Measurements from ENCODE around the gene NEUROG2. TPM values are rescaled to one million over a fixed set of nuclear protein-coding genes. Genes with fewer than 3 reads are reported as not detected.

NEUROG2 gene
- total RNA-seq, 2 donors from 2014 or later: not detected

DNA sequence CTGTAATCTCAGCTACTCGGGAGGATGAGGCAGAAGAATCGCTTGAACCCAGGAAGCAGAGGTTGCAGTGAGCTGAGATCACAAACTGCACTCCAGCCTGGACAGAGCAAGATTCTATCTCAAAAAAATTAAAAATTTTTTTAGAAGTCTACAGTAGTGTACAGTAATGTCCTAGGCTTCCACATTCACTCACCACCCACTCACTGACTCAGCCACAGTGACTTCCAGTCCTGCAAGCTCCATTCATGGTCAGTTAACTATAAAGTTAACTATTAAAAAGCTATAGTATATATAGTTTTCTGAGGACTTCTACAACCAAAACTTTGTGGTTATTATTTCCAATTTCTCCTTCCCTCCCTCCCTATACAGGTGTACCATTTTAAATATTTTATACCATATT is 34.7 kb upstream of the NEUROG2 start:
- ATAC-seq (no peak), DNase-seq (no peak)
- Histone ChIP-seq H3K27ac (no peak overlapping the region), H3K4me1 (no peaks in the 10 kb centered on the region), H3K27me3 (no peaks in the 10 kb centered on the region), H3K9me3 (no peaks in the 10 kb centered on the region), H3K36me3 (replicated peaks in 1 of 2; ENCODE audit: insufficient read depth in 1 of 2, low read depth in 2 of 2) (no peaks in the 10 kb centered on the region), H3K4me3 (no peak overlapping the region)
- 92 to 93% methylated on average over 2 of the region's 2 CpGs for WGBS, 2 donors
- intact Hi-C loops (cut with DNase I): no loop called here
- TF ChIP-seq, protein P1, sequence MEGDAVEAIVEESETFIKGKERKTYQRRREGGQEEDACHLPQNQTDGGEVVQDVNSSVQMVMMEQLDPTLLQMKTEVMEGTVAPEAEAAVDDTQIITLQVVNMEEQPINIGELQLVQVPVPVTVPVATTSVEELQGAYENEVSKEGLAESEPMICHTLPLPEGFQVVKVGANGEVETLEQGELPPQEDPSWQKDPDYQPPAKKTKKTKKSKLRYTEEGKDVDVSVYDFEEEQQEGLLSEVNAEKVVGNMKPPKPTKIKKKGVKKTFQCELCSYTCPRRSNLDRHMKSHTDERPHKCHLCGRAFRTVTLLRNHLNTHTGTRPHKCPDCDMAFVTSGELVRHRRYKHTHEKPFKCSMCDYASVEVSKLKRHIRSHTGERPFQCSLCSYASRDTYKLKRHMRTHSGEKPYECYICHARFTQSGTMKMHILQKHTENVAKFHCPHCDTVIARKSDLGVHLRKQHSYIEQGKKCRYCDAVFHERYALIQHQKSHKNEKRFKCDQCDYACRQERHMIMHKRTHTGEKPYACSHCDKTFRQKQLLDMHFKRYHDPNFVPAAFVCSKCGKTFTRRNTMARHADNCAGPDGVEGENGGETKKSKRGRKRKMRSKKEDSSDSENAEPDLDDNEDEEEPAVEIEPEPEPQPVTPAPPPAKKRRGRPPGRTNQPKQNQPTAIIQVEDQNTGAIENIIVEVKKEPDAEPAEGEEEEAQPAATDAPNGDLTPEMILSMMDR (IDR thresholded peaks at IDR 0.05): no peak
- no peak for TF ChIP-seq POLR2A (IDR thresholded peaks at IDR 0.05)

- H3K4me3 ChIP-seq: no peak overlapping the region
- H3K4me1 ChIP-seq: no peaks in the 10 kb centered on the region
- no peaks in the 10 kb centered on the region for H3K9me3 ChIP-seq
- H3K36me3 ChIP-seq (replicated peaks in 1 of 2; ENCODE audit: insufficient read depth in 1 of 2, low read depth in 2 of 2): no peaks in the 10 kb centered on the region
- H3K27ac ChIP-seq: no peak overlapping the region
- WGBS, 2 donors: 85 to 87% methylated on average over 2 of the region's 2 CpGs
- ATAC-seq (no peak), DNase-seq (no peak)
- intact Hi-C loops (cut with DNase I): no loop called here
- no peaks in the 10 kb centered on the region for H3K27me3 ChIP-seq
- TF ChIP-seq, protein P1 (IDR thresholded peaks at IDR 0.05): no peak
- TF ChIP-seq POLR2A (IDR thresholded peaks at IDR 0.05): no peak
Measured at GRCh38 chr4:112546476-112546875, 30.5 kb upstream of the NEUROG2 start.

DNA sequence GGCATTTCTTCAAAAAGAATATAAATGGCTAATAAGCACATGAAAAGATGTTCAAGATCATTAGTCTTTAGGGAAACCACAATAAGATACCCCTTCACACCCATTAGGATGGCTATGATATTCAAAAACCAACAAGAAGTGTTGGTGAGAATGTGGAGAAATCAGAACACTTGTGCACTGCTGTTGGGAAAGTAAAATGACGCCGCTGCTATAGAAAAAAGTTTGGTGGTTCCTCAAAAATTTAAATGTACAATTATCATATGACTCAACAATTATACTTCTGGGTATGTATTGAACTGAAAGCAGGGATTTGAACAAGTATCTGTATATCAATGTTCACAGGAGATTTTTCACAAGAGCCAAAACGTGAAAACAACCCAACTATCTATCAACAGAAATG is 29.4 kb upstream of the NEUROG2 start:
- H3K27me3 ChIP-seq: no peaks in the 10 kb centered on the region
- H3K9me3 ChIP-seq: no peaks in the 10 kb centered on the region
- no peaks in the 10 kb centered on the region for H3K36me3 ChIP-seq (replicated peaks in 1 of 2; ENCODE audit: insufficient read depth in 1 of 2, low read depth in 2 of 2)
- intact Hi-C loops (cut with DNase I): no loop called here
- H3K4me3 ChIP-seq: no peak overlapping the region
- H3K4me1 ChIP-seq: no peaks in the 10 kb centered on the region
- TF ChIP-seq, protein P1 (IDR thresholded peaks at IDR 0.05): no peak
- TF ChIP-seq POLR2A (IDR thresholded peaks at IDR 0.05): no peak
- 86 to 92% methylated on average over 3 of the region's 3 CpGs for WGBS, 2 donors
- DNase-seq (no peak), ATAC-seq (no peak)
- H3K27ac ChIP-seq: no peak overlapping the region

- TF ChIP-seq, protein P1 (IDR thresholded peaks at IDR 0.05): no peak
- TF ChIP-seq POLR2A (IDR thresholded peaks at IDR 0.05): no peak
Measured at GRCh38 chr4:112540695-112541094, 24.7 kb upstream of the NEUROG2 start.

DNA sequence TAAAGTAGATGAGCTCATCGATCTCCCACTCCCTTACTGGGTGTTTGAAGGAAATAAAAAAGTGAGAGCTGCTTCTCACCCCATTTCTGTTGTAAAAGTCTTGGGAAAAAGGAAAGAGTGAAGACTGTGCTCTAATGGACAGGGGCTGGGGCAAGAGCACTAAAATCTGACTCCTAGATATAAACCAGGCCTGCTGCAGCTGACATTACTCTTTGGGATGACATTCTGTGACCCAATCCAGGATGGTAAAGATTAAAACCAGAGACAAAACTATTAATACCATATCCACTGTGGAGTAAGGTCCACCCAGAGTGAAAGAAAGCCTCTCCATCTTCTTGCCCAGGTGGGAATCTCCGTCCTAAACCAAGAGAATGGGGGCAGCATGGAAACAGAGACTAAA is 20.1 kb upstream of the NEUROG2 start:
- DNase-seq (no peak), ATAC-seq (no peak)
- Histone ChIP-seq H3K36me3 (replicated peaks in 1 of 2; ENCODE audit: insufficient read depth in 1 of 2, low read depth in 2 of 2) (no peaks in the 10 kb centered on the region), H3K27ac (no peak overlapping the region), H3K4me1 (no peaks in the 10 kb centered on the region), H3K4me3 (no peak overlapping the region), H3K9me3 (no peaks in the 10 kb centered on the region), H3K27me3 (no peaks in the 10 kb centered on the region)
- TF ChIP-seq, protein P1 (IDR thresholded peaks at IDR 0.05): no peak
- TF ChIP-seq POLR2A (IDR thresholded peaks at IDR 0.05): no peak
- 78 to 85% methylated on average over 2 of the region's 2 CpGs for WGBS, 2 donors
- intact Hi-C loops (cut with DNase I): no loop called here

More at GRCh38 chr4:112540695-112541094, 24.7 kb upstream of the NEUROG2 start:
- H3K27me3 ChIP-seq: no peaks in the 10 kb centered on the region
- DNase-seq: no peak
- no peak overlapping the region for H3K4me3 ChIP-seq
- ATAC-seq: no peak
- no peaks in the 10 kb centered on the region for H3K36me3 ChIP-seq (replicated peaks in 1 of 2; ENCODE audit: insufficient read depth in 1 of 2, low read depth in 2 of 2)
- no peaks in the 10 kb centered on the region for H3K9me3 ChIP-seq
- WGBS, 2 donors: 69 to 75% methylated on average over 1 of the region's 1 CpG
- H3K27ac ChIP-seq: no peak overlapping the region
- intact Hi-C loops (cut with DNase I): no loop called here
- no peaks in the 10 kb centered on the region for H3K4me1 ChIP-seq
